K562 (cell line): ENCODE measurements around the gene PTOV1. TPM values are rescaled to one million over a fixed set of nuclear protein-coding genes. Genes with fewer than 3 reads are reported as not detected.

ENCODE experiments used
- ATAC-seq: fragments of 200-7000 bp; cut with Tn5 transposase; 3 replicates; pipeline ENCODE4 v1.9.1; 2020; ENCODE audit warnings: moderate library complexity
- BruUV-seq: library from RNA; stranded (reverse); fragments of 400-500 nt; replicated peaks from 2 replicates; lab custom pipeline; 2021; lab: Mats Ljungman, UMichigan
- CTCF ChIA-PET: fragments of 300-600 bp; formaldehyde crosslinking; extraction: SDS; loops from one replicate; lab custom pipeline; 2021; ENCODE audit warnings: low intra/inter-chr PET ratio; lab: Yijun Ruan, JAX
- POLR2A ChIA-PET: fragments of 300-600, 350-650 bp; sonication (Branson Sonifier 250); formaldehyde crosslinking; extraction: SDS; loops from one replicate; lab custom pipeline; 2021; ENCODE audit warnings: antibody characterized with exemption, inconsistent platforms; lab: Yijun Ruan, JAX
- DNase-seq, 4 experiments: peaks; one replicate each; pipeline versions ENCODE4 v3.0.0 to v3.0.0-alpha.2; 2011 to 2018; ENCODE audit warnings: low spot score in 3 of 4, mixed read lengths in 3 of 4; ENCODE audit errors: extremely low read depth in 1 of 4
- FAIRE-seq: peaks from 2 replicates; lab custom pipeline; 2011; peaks lifted over from hg19 to GRCh38; lab: Jason Lieb, UNC
- H2AFZ ChIP-seq: 2 replicates; pipeline ENCODE4 v1.6.0; 2011; ENCODE audit warnings: low read depth, low read length, control low read depth, inconsistent platforms
- H3K27ac ChIP-seq: fragments of 200-600 bp; 3 replicates; pipeline ENCODE4 v1.8.0; 2011; ENCODE audit warnings: low read depth, mild to moderate bottlenecking, control low read depth, inconsistent platforms, low read length, moderate library complexity, mixed read lengths; ENCODE audit errors: extremely low read depth
- H3K27me3 ChIP-seq, 2 experiments: fragments of 300-600 bp in 1 of 2; 2 replicates in 1 of 2; 3 replicates in 1 of 2; pipeline versions ENCODE4 v1.6.0 to v1.8.0; 2011; ENCODE audit warnings: inconsistent platforms in 2 of 2, low read length in 2 of 2, mild to moderate bottlenecking in 1 of 2, mixed read lengths in 1 of 2, moderate library complexity in 1 of 2; ENCODE audit not compliant: control insufficient read depth in 2 of 2, insufficient read depth in 2 of 2
- H3K36me3 ChIP-seq: fragments of 300-600 bp; 3 replicates; pipeline ENCODE4 v1.8.0; 2011; ENCODE audit warnings: mild to moderate bottlenecking, low read length, inconsistent platforms; ENCODE audit not compliant: control insufficient read depth, insufficient read depth
- H3K4me1 ChIP-seq, 2 experiments: fragments of 200-600 bp in 1 of 2; replicated peaks in 1 of 2; 2 replicates in 1 of 2; 3 replicates in 1 of 2; pipeline versions ENCODE4 v1.5.1 to v1.8.0; 2011; ENCODE audit warnings: inconsistent platforms in 2 of 2, low read length in 2 of 2, mild to moderate bottlenecking in 1 of 2, mixed read lengths in 1 of 2, moderate library complexity in 1 of 2; ENCODE audit not compliant: control insufficient read depth in 2 of 2, insufficient read depth in 2 of 2
- H3K4me2 ChIP-seq: 2 replicates; pipeline ENCODE4 v1.6.1; 2011; ENCODE audit warnings: low read length, control low read depth, inconsistent platforms, mixed read lengths; ENCODE audit not compliant: insufficient read depth
- H3K4me3 ChIP-seq: fragments of 200-600 bp; sonication (generic), shearing (Covaris generic); 2 replicates; pipeline ENCODE4 v1.5.1; 2016; ENCODE audit warnings: control low read depth, inconsistent platforms
- H3K79me2 ChIP-seq: fragments of 200-600 bp; 3 replicates; pipeline ENCODE4 v1.8.0; 2011; ENCODE audit warnings: low read length, inconsistent platforms; ENCODE audit not compliant: control insufficient read depth, insufficient read depth
- H3K9ac ChIP-seq, 2 experiments: 2 replicates each; pipeline versions ENCODE4 v1.6.0 to v1.6.1; 2011; ENCODE audit warnings: low read depth in 2 of 2, low read length in 2 of 2, control low read depth in 1 of 2, inconsistent platforms in 1 of 2, mild to moderate bottlenecking in 1 of 2, mixed read lengths in 1 of 2; ENCODE audit not compliant: insufficient read depth in 1 of 2
- H3K9me1 ChIP-seq: one replicate; pipeline ENCODE4 v1.6.0; 2011; ENCODE audit warnings: inconsistent platforms, mild to moderate bottlenecking, low read length, moderate library complexity; ENCODE audit not compliant: control insufficient read depth, insufficient read depth
- H3K9me3 ChIP-seq: replicated peaks from 2 replicates; pipeline ENCODE4 v1.5.1; 2011; ENCODE audit warnings: low read depth, low read length, inconsistent platforms; ENCODE audit not compliant: control insufficient read depth, insufficient read depth
- H4K20me1 ChIP-seq: replicated peaks from 2 replicates; pipeline ENCODE4 v1.6.1; 2011; ENCODE audit warnings: low read length, inconsistent platforms, mixed read lengths; ENCODE audit not compliant: control insufficient read depth, insufficient read depth
- ATF3 ChIP-seq, 2 experiments: fragments of 450-650 bp in 1 of 2; sonication (generic) in 1 of 2; formaldehyde crosslinking in 1 of 2; IDR thresholded peaks in 1 of 2; conservative IDR thresholded peaks in 1 of 2; 2 replicates each; pipeline versions ENCODE4 v1.6.1 to v1.8.1; 2016 to 2023; ENCODE audit warnings: mild to moderate bottlenecking in 2 of 2, moderate library complexity in 2 of 2, inconsistent platforms in 1 of 2, missing genetic modification reagents in 1 of 2
- CREB3 ChIP-seq: fragments of 450-650 bp; conservative IDR thresholded peaks from 2 replicates; pipeline ENCODE4 v1.6.1; 2016; ENCODE audit warnings: missing genetic modification characterization, low read depth, mild to moderate bottlenecking, missing compliant biosample characterization, moderate library complexity
- CTCF ChIP-seq, 3 experiments: IDR thresholded peaks in 2 of 3; conservative IDR thresholded peaks in 1 of 3; 2 replicates each; pipeline ENCODE4 v1.5.1; 2011 to 2012; ENCODE audit warnings: low read length in 3 of 3, mild to moderate bottlenecking in 3 of 3, control low read depth in 2 of 3, improper control_type of control experiment in 1 of 3, inconsistent platforms in 1 of 3, low read depth in 1 of 3, mixed read lengths in 1 of 3, moderate library complexity in 1 of 3; ENCODE audit not compliant: insufficient read depth in 2 of 3
- EGR1 ChIP-seq: fragments of 450-650 bp; conservative IDR thresholded peaks from 2 replicates; pipeline ENCODE4 v1.6.1; 2017; ENCODE audit warnings: mild to moderate bottlenecking
- IFI16 ChIP-seq: fragments of 250-450 bp; sonication (Bioruptor Pico); IDR thresholded peaks from 2 replicates; pipeline ENCODE4 v2.1.2; 2022; ENCODE audit warnings: mild to moderate bottlenecking, inconsistent platforms
- PRDM10 ChIP-seq: fragments of 450-650 bp; IDR thresholded peaks from 2 replicates; pipeline ENCODE4 v1.6.1; 2018; ENCODE audit not compliant: partially characterized antibody
- XRCC5 ChIP-seq: fragments of 200-400 bp; formaldehyde crosslinking; IDR thresholded peaks from 2 replicates; pipeline ENCODE4 v1.6.1; 2017; ENCODE audit warnings: low read depth, mild to moderate bottlenecking, low read length
- ZBTB33 ChIP-seq: sonication (generic); formaldehyde crosslinking; IDR thresholded peaks from 2 replicates; pipeline ENCODE4 v1.8.1; 2023; ENCODE audit warnings: mild to moderate bottlenecking, missing genetic modification reagents
- WGBS: fragments of 100-300 bp; shearing (Covaris generic); methylation state at CpG from one replicate; pipeline ENCODE4 v1.1.6; 2016; ENCODE audit warnings: low coverage, mixed read lengths; ENCODE audit not compliant: insufficient coverage; ENCODE audit errors: missing lambda C conversion rate; 5-methylcytosine and 5-hydroxymethylcytosine counted together
- in situ Hi-C: fragments of 300-500 bp; cut with MboI; formaldehyde crosslinking; loops from 4 replicates; pipeline ENCODE4 v1.15.0; 2018; ENCODE audit warnings: inconsistent platforms, mixed read lengths
- intact Hi-C: fragments of 100-400 bp; cut with micrococcal nuclease; formaldehyde crosslinking; loops from 2 replicates; pipeline ENCODE4 v1.14.2; 2022
- polyA plus RNA-seq, 8 experiments: library from polyadenylated mRNA; depleted of rRNA in 4 of 8; stranded (reverse) in 5 of 8; unstranded in 3 of 8; fragments of >200 nt; fragmentation: Nextera tagmentation in 2 of 8; fragmentation: Illumina TruSeq in 1 of 8; extraction: Ambion mirVana in 2 of 8; extraction: Trizol in 1 of 8; gene quantifications; 2 replicates each; pipeline versions ENCODE4 v1.2.1 to v1.2.3, GENCODE V29; 2011 to 2014; ENCODE audit warnings: inconsistent platforms in 1 of 8, missing spikeins in 1 of 8
- total RNA-seq, 7 experiments: library from RNA; depleted of rRNA in 6 of 7; stranded (reverse); fragments of >200 nt in 6 of 7; fragmentation: Illumina TruSeq in 2 of 7; extraction: Trizol in 2 of 7; gene quantifications; 2 replicates each; pipeline versions ENCODE4 v1.2.1 to v1.2.3, GENCODE V29; 2011 to 2021; ENCODE audit warnings: low replicate concordance in 1 of 7

Gene PTOV1
- total and polyA plus RNA-seq, 9 of the 15 experiments (the other 6 are each of a cell fraction or from before 2014, with no cell fraction given): 4.9 to 169 (median 43.5) TPM

GRCh38 chr19:49851456-49852259, 699 bp downstream of the PTOV1 start:
- H3K4me1 ChIP-seq: peaks cover 39 to 70% of the 10 kb centered on the region in 2 experiments
- POLR2A ChIA-PET: interaction anchor here (1.0 to 1.7 kb wide), 4 partner anchors 9 to 22 kb away, joined by 5 to 6 read pairs (median 5); no protein-coding TSS in a partner anchor
- TF ChIP-seq EGR1 (peak; percentile 67), ATF3 (IDR thresholded peaks at IDR 0.05) (no peak), ATF3 (CRISPR knock-in tag; conservative IDR thresholded peaks at IDR 0.05) (no peak), XRCC5 (no peak), CTCF (IDR thresholded peaks at IDR 0.05 in 2 of 3, conservative IDR thresholded peaks at IDR 0.05 in 1 of 3; ENCODE audit: insufficient read depth in 2 of 3, low read depth in 1 of 3, low read length in 3 of 3) (no peak), IFI16 (CRISPR knock-in tag) (no peak), ZBTB33 (CRISPR knock-in tag) (0 out of 2 replicates have a peak, but pooled peaks have one; percentile 12), CREB3 (tag) (no peak), PRDM10 (peak; percentile 57)

More at GRCh38 chr19:49851456-49852259, 699 bp downstream of the PTOV1 start:
- peak overlapping the region; percentile 97; the same call in 1 of the 2 replicates for H2AFZ ChIP-seq
- BruUV-seq: no TSS peak
- 5% methylated on average over 39 of the region's 78 CpGs for WGBS
- H3K9me1 ChIP-seq: peaks cover 11% of the 10 kb centered on the region
- peaks cover 16% of the 10 kb centered on the region for H4K20me1 ChIP-seq
- H3K27ac ChIP-seq: peak overlapping the region; percentile 100
- H3K4me2 ChIP-seq: peak overlapping the region; percentile 92
- in situ Hi-C loops (no loop called here), intact Hi-C loops (no loop called here)
- peak overlapping the region; percentile 87 for H3K4me3 ChIP-seq
- H3K27me3 ChIP-seq: no peaks in the 10 kb centered on the region
- CTCF ChIA-PET: no interaction called here
- FAIRE-seq (no peak), DNase-seq (peak; percentile 55 to 89 (median 77)), ATAC-seq (no peak)
- H3K9ac ChIP-seq: peak overlapping the region; percentile 97 to 99
- H3K9me3 ChIP-seq: 0 out of 2 replicates have a peak, but pooled peaks cover 6% of the 10 kb centered on the region
- H3K79me2 ChIP-seq: peaks cover 54% of the 10 kb centered on the region
- peaks cover 42% of the 10 kb centered on the region for H3K36me3 ChIP-seq
